Measurements from ENCODE around the gene STX8.

DNA sequence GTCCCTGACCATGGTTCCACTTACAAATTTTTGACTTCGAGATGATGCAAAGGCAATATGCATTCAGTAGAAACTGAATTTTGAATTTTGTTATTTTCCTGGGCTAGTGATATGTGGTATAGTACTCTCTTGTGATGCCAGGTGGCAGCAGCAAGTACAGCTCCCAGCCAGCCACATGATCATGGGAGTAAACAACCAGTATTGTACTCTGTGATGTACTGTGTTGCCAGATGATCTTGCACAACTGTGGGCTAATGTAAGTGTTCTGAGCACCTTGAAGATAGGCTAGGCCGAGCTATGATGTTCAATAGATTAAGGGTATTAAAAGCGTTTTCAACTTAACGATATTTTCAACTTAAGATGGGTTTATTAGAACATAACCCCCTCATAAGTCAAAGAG, 250.8 kb downstream of the STX8 start:
- TF ChIP-seq, protein P1, sequence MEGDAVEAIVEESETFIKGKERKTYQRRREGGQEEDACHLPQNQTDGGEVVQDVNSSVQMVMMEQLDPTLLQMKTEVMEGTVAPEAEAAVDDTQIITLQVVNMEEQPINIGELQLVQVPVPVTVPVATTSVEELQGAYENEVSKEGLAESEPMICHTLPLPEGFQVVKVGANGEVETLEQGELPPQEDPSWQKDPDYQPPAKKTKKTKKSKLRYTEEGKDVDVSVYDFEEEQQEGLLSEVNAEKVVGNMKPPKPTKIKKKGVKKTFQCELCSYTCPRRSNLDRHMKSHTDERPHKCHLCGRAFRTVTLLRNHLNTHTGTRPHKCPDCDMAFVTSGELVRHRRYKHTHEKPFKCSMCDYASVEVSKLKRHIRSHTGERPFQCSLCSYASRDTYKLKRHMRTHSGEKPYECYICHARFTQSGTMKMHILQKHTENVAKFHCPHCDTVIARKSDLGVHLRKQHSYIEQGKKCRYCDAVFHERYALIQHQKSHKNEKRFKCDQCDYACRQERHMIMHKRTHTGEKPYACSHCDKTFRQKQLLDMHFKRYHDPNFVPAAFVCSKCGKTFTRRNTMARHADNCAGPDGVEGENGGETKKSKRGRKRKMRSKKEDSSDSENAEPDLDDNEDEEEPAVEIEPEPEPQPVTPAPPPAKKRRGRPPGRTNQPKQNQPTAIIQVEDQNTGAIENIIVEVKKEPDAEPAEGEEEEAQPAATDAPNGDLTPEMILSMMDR (IDR thresholded peaks at IDR 0.05): no peak
- TF ChIP-seq, protein P2, sequence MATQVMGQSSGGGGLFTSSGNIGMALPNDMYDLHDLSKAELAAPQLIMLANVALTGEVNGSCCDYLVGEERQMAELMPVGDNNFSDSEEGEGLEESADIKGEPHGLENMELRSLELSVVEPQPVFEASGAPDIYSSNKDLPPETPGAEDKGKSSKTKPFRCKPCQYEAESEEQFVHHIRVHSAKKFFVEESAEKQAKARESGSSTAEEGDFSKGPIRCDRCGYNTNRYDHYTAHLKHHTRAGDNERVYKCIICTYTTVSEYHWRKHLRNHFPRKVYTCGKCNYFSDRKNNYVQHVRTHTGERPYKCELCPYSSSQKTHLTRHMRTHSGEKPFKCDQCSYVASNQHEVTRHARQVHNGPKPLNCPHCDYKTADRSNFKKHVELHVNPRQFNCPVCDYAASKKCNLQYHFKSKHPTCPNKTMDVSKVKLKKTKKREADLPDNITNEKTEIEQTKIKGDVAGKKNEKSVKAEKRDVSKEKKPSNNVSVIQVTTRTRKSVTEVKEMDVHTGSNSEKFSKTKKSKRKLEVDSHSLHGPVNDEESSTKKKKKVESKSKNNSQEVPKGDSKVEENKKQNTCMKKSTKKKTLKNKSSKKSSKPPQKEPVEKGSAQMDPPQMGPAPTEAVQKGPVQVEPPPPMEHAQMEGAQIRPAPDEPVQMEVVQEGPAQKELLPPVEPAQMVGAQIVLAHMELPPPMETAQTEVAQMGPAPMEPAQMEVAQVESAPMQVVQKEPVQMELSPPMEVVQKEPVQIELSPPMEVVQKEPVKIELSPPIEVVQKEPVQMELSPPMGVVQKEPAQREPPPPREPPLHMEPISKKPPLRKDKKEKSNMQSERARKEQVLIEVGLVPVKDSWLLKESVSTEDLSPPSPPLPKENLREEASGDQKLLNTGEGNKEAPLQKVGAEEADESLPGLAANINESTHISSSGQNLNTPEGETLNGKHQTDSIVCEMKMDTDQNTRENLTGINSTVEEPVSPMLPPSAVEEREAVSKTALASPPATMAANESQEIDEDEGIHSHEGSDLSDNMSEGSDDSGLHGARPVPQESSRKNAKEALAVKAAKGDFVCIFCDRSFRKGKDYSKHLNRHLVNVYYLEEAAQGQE (IDR thresholded peaks at IDR 0.05; ENCODE audit: insufficient read depth in 1 of 2, low read depth in 2 of 2, low read length in 1 of 2): no peak
- TF ChIP-seq SIN3A (IDR thresholded peaks at IDR 0.05; ENCODE audit: borderline replicate concordance, insufficient read depth, low read depth, low read length) (no peak), POLR2AphosphoS5 (IDR thresholded peaks at IDR 0.05; ENCODE audit: low read depth, low read length) (no peak), TCF7L2 (IDR thresholded peaks at IDR 0.05; ENCODE audit: low read depth, low read length) (no peak)
